ENCODE measurements around the gene PRDX1.
"Not testable (repeated sequence)": the region's sequence is repeated elsewhere in the genome, so short reads cannot be mapped to it uniquely, and the experiment has no call there.

PRDX1 gene

GRCh38 chr1:45535988-45536766 lies 14.5 kb upstream of the PRDX1 start:
- DNase-seq, result no peak

GRCh38 chr1:45531873-45532272 lies 10.2 kb upstream of the PRDX1 start:
- DNase-seq, result no peak

- no peak for DNase-seq
These were observed 9.0 kb upstream of the PRDX1 start for GRCh38 chr1:45530632-45531135.

DNA sequence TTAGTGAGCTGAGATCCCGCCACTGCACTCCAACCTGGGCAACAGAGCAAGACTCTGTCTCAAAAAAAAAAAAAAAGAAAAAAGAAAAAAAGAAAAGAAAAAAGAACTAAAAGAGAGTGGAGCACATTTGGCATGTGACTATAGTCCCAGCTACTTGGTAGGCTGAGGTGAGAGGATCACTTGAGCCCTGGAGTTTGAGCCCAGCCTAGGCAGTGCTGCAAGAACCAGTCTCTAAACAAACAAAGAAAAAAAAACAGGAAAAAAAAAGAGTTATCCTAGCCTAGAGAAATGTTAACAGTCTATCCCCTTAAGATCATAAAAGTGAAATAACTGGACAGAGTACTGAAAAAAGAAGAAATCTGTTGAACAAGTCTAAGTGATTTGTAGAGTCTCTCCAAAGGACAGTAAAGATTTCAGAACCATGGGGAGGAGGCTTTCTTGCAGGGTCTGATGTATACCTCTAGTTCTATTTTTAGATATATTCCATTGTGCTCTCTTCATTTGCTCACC lies 4.5 kb upstream of the PRDX1 start:
- no peak for DNase-seq

- DNase-seq, result not testable (repeated sequence)
These were observed 2.3 kb upstream of the PRDX1 start for GRCh38 chr1:45523975-45524374.

DNA sequence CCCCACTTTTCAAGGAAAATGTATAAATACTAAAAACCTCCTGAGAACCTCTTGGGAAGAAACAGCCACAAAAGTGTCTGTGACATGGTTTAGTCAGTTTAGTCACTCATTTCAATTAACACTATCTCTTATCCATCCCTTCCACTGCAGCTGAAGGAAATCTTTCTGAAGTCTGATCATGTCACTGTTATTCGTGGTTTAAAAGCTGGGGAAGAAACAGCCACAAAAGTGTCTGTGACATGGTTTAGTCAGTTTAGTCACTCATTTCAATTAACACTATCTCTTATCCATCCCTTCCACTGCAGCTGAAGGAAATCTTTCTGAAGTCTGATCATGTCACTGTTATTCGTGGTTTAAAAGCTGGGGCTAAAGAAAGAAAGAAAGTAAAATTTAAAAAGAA lies 1.8 kb upstream of the PRDX1 start:
- not testable (repeated sequence) for DNase-seq

GRCh38 chr1:45522324-45523104 lies 830 bp upstream of the PRDX1 start:
- DNase-seq, result no peak

DNA sequence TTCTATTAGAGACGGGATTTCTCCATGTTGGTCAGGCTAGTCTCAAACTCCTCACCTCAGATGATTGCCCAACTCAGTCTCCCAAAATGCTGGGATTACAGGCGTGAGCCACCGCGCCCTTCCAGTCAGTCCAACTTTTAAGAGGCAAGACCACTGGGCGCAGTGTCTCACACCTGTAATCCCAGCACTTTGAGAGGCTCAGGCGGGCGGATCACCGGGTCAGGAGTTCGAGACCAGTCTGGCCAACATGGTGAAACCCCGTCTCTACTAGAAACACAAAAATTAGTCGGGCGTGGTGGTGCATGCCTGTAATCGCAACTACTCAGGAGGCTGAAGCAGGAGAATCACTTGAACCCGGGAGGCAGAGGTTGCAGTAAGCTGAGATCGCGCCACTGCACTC lies 1.9 kb downstream of the PRDX1 start:
- DNase-seq, result not testable (repeated sequence)

- DNase-seq, result no peak
These were observed 2.8 kb downstream of the PRDX1 start for GRCh38 chr1:45518910-45519309.

- not testable (repeated sequence) for DNase-seq
These were observed 3.3 kb downstream of the PRDX1 start for GRCh38 chr1:45518366-45518765.

DNA sequence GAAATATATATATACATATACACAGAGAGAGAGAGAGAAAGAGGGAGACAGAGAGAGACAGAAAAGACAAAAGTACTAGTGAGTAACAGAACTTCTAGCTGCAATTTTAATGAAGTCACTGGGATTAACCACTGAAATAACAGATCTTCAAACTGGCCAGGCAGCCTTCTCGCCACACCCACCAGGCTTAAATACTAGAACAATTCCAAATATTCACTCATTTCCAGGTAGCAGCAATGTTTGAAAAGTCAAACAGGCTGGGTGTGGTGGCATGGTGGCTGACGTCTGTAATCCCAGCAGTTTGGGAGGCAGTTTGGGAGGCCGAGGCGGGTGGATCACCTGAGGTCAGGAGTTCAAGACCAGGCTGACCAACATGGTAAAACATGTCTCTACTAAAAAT lies 5.2 kb downstream of the PRDX1 start:
- no peak for DNase-seq

- DNase-seq, result no peak
These were observed 5.6 kb downstream of the PRDX1 start for GRCh38 chr1:45516036-45516435.

- DNase-seq, result not testable (repeated sequence)
These were observed 8.0 kb downstream of the PRDX1 start for GRCh38 chr1:45513532-45514260.

GRCh38 chr1:45512641-45513054 lies 9.0 kb downstream of the PRDX1 start:
- peak; percentile 66 for DNase-seq

- no peak for DNase-seq
These were observed 10.6 kb downstream of the PRDX1 start for GRCh38 chr1:45510972-45511527.

DNA sequence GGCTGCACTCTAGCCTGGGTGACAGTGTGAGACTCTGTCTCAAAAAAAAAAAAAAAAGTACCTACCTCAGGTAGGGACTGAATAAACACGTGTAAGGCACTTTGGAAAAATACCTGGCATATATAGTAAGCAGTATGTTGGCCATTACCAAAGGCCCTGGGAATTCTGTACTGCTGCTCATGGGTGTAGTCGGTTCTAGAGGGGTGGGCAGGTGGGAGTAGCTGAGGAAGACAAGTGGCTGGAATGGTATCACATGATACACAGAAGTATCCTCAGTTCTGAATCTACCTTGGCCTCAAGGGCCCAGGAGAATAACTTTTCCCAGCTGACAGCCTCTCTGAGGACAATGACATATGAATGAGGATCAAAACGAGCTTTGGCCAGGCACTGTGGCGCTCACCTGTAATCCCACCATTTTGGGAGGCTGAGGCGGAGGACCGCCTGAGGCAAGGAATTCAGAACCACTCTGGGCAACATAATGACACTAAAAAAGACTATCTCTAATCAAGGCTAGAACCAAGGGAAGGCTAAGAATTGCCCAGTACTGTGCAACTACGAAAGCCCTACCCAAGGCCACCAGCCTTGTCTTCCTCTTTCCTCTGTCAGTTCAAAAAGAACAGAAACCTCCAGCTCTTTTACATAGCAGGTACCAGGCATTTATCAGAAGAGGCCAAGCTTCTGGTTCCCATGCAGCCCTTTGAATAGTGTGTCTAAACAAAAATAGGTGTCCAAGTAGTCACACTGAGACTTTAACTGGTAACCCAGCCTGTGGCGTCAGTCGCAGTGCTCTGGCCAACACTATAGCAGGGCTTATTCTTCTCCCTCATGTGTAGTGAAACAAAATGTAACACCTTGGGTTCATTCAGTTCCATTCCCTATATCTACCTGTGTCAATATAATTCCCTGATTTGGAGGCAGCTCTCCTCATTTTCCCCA lies 11.4 kb downstream of the PRDX1 start:
- no peak for DNase-seq

DNA sequence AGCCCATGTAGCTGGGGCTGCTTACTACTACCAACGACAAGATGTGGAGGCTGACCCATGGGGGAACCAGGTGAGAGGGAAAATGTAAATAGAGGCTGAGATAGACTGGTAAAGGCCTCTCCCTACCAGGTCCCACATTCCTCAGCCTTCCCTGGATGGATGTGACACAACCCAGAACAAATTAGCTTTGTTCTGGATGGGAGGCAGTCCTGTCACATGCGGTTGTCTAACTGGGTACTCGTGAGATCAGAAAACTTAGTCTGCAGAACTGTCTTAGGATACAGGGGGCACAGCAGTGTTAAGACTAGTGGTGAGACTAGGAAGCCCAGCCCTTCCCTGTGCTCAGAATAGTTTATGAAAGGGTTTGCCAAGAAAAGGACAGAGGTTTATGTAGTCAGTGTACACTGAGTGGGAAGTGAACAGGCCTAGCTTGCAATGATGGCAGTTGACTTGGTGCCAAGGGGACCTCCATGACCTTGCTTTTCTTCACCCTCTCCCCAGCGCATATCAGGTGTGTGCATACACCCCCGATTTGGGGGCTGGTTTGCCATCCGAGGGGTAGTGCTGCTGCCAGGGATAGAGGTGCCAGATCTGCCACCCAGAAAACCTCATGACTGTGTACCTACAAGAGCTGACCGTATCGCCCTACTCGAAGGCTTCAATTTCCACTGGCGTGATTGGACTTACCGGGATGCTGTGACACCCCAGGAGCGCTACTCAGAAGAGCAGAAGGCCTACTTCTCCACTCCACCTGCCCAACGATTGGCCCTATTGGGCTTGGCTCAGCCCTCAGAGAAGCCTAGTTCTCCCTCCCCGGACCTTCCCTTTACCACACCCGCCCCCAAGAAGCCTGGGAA lies 13.2 kb downstream of the PRDX1 start:
- DNase-seq, result no peak

- no peak for DNase-seq
These were observed 13.8 kb downstream of the PRDX1 start for GRCh38 chr1:45507893-45508292.

DNA sequence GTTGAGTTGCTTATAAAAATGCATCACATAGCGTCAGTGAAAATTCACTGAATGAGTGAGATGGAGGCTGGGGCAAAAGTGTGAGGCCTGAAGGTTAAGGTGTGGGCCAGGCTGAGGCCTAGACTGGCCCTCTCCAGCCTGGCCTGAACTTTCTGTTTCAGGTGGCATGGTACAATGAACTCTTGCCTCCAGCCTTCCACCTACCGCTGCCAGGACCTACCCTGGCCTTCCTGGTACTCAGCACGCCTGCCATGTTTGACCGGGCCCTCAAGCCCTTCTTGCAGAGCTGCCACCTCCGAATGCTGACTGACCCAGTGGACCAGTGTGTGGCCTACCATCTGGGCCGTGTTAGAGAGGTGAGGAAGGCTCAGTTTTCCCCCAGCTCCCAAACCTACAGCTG lies 14.5 kb downstream of the PRDX1 start:
- DNase-seq, result no peak

Data from CD4-positive, alpha-beta T cell treated with Interleukin-21 for 1 hour (primary cell).